Right lobe of liver (tissue), 6 donors: Measurements from ENCODE around the gene NDFIP2. TPM values are rescaled to one million over a fixed set of nuclear protein-coding genes. Genes with fewer than 3 reads are reported as not detected.

Experiments
- ATAC-seq, 4 donors: fragments of 200-7000 bp; cut with Tn5 transposase; one replicate each; pipeline ENCODE4 v1.9.1; 2020; ENCODE audit warnings: mild to moderate bottlenecking in 4 of 4, moderate library complexity in 4 of 4
- DNase-seq, 3 donors: peaks; one replicate each; pipeline ENCODE4 v3.0.0-alpha.2; 2020
- H3K27ac ChIP-seq, 3 donors: fragments of 200-600 bp; one replicate each; pipeline ENCODE4 v1.8.0; 2022
- H3K27me3 ChIP-seq, 2 donors: fragments of 200-600 bp; one replicate each; pipeline ENCODE4 v1.8.0; 2022
- H3K36me3 ChIP-seq, 4 donors: fragments of 200-600 bp; sonication (generic) in 1 of 4; one replicate each; pipeline versions ENCODE4 v1.5.1 to v1.8.0; 2017 to 2022; ENCODE audit warnings: control low read depth in 1 of 4
- H3K4me1 ChIP-seq, 4 donors: fragments of 200-600 bp; sonication (generic) in 1 of 4; one replicate each; pipeline versions ENCODE4 v1.5.1 to v1.8.0; 2017 to 2022; ENCODE audit warnings: control low read depth in 1 of 4
- H3K4me3 ChIP-seq, 3 donors: fragments of 200-600 bp; one replicate each; pipeline ENCODE4 v1.8.0; 2022
- H3K9me3 ChIP-seq, 4 donors: fragments of 200-600 bp; sonication (generic) in 1 of 4; one replicate each; pipeline versions ENCODE4 v1.5.1 to v1.8.0; 2017 to 2022; ENCODE audit warnings: control low read depth in 1 of 4
- CTCF ChIP-seq, 4 donors: fragments of 200-600 bp in 3 of 4; fragments of 450-650 bp in 1 of 4; IDR thresholded peaks; one replicate each; pipeline versions ENCODE4 v1.5.1 to v1.8.0; 2016 to 2022; ENCODE audit warnings: antibody characterized with exemption in 4 of 4, mild to moderate bottlenecking in 2 of 4
- POLR2A ChIP-seq: fragments of 450-650 bp; IDR thresholded peaks from one replicate; pipeline ENCODE4 v1.6.1; 2017; ENCODE audit warnings: antibody characterized with exemption, mild to moderate bottlenecking
- WGBS: methylation state at CpG from one replicate; pipeline ENCODE4 v1.1.6; 2018; ENCODE audit warnings: low coverage, low lambda C conversion rate; ENCODE audit not compliant: insufficient coverage; ENCODE audit errors: missing lambda C conversion rate; 5-methylcytosine and 5-hydroxymethylcytosine counted together
- intact Hi-C, 2 donors: fragments of 100-400 bp; cut with DNase I; formaldehyde crosslinking; loops; one replicate each; pipeline versions ENCODE4 v1.11.2 to v1.14.1; 2022
- total RNA-seq, 6 experiments: library from RNA; depleted of rRNA in 2 of 6; stranded (reverse); fragments of >200 nt in 2 of 6; fragmentation: NEBNext Ultra II Directional in 3 of 6; extraction: Animal tissue kit (Norgen Biotek cat#: 25700) in 3 of 6; gene quantifications; one replicate each; pipeline versions ENCODE4 v1.1.0 to v1.2.4, GENCODE V29; 2016 to 2023
- donor health status: DM: no; HTN: yes; CAD: no.
- donor health status: DM: no; HTN: no; CAD: no.
- donor health status: DM: no; HTN: no; CAD: no.
- donor health status: DM: no; HTN: yes; CAD: no.
- donor health status: DM: no; HTN: yes; CAD: no.

The NDFIP2 gene
- total RNA-seq, 6 experiments from 2014 or later, result 20.3 to 32.7 (median 27.5) TPM

DNA sequence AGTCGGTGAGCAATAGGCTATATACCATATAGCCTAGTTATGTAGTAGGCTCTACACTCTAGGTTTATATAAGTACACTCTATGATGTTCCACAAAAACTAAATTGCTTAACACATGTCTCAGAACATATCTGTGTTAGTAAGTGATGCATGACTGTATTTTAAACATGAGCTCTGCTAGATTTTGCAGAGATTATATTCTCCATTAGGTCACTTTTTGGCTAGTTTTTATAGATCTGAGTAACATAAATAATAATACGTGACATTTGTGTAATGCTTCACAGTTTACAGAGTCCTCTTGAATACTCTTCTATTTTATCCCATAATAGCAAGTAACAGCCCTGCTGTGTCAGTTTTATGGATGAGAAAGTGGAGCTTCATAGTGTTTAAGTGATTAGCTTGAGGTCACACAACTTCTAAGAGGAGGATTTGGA, 47.8 kb downstream of the NDFIP2 start:
- DNase-seq, result no peak
- Histone ChIP-seq H3K27me3 (no peaks in the 10 kb centered on the region), H3K36me3 (peaks cover 0 to under 1% (median 0%) of the 10 kb centered on the region in 4 donors), H3K4me3 (no peak overlapping the region), H3K9me3 (no peaks in the 10 kb centered on the region), H3K27ac (no peak overlapping the region), H3K4me1 (peaks cover 0 to 8% (median 0%) of the 10 kb centered on the region in 4 donors)
- intact Hi-C loops, result no loop called here
- ATAC-seq, result no peak
- 89% methylated on average over 2 of the region's 2 CpGs for WGBS
- no peak for TF ChIP-seq CTCF (IDR thresholded peaks at IDR 0.05)

DNA sequence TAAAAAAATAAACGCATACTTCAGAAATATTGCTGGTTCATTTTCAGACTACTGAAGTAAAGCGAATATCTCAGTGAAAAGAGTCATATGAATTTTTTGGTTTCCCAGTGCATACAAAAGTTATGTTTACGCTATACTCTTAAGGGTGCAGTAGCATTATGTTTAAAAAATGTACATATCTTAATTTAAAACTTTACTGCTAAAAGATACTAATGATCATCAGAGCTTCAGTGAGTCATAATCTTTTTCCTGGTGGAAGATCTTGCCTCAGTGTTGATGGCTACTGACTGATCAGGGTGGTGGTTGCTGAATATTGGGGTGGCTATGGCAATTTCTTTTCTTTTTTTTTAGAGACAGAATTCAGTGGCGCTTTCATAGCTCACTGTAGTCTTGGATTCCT, 48.9 kb downstream of the NDFIP2 start:
- H3K27ac ChIP-seq, result no peak overlapping the region
- DNase-seq (no peak), ATAC-seq (no peak)
- no peaks in the 10 kb centered on the region for H3K36me3 ChIP-seq
- no peaks in the 10 kb centered on the region for H3K27me3 ChIP-seq
- no peaks in the 10 kb centered on the region for H3K9me3 ChIP-seq
- WGBS, result 89% methylated on average over 4 of the region's 4 CpGs
- H3K4me1 ChIP-seq, result no peaks in the 10 kb centered on the region
- H3K4me3 ChIP-seq, result no peak overlapping the region
- intact Hi-C loops, result loop anchor here (10.0 kb wide), 2 partner anchors 95 to 115 kb away; no protein-coding TSS in a partner anchor
- TF ChIP-seq CTCF (IDR thresholded peaks at IDR 0.05) (no peak), POLR2A (no peak)

DNA sequence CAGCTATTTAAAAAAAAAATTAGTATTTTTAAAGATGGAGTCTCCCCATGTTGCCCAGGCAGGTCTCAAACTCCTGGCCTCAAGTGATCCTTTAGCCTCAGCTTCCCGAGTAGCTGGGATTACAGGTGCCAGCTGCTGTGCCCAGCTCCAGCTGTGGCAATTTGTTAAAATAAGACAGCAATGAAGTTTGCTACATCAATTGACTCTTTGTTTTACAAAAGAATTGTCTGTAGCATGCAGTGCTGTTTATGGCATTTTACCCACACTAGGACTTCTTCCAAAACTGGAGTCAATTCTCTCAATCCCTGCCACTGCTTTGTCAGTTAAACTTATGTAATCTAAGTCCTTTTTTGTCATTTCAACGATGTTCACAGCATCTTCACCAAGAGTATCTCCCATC, 49.3 kb downstream of the NDFIP2 start:
- ATAC-seq (no peak), DNase-seq (no peak)
- Histone ChIP-seq H3K27me3 (no peaks in the 10 kb centered on the region), H3K4me3 (no peak overlapping the region), H3K9me3 (no peaks in the 10 kb centered on the region), H3K27ac (no peak overlapping the region), H3K36me3 (no peaks in the 10 kb centered on the region), H3K4me1 (no peaks in the 10 kb centered on the region)
- 94% methylated on average over 2 of the region's 2 CpGs for WGBS
- no peak for TF ChIP-seq CTCF (IDR thresholded peaks at IDR 0.05)
- TF ChIP-seq POLR2A, result no peak
- intact Hi-C loops, result loop anchor here (10.0 kb wide), 2 partner anchors 95 to 115 kb away; no protein-coding TSS in a partner anchor

DNA sequence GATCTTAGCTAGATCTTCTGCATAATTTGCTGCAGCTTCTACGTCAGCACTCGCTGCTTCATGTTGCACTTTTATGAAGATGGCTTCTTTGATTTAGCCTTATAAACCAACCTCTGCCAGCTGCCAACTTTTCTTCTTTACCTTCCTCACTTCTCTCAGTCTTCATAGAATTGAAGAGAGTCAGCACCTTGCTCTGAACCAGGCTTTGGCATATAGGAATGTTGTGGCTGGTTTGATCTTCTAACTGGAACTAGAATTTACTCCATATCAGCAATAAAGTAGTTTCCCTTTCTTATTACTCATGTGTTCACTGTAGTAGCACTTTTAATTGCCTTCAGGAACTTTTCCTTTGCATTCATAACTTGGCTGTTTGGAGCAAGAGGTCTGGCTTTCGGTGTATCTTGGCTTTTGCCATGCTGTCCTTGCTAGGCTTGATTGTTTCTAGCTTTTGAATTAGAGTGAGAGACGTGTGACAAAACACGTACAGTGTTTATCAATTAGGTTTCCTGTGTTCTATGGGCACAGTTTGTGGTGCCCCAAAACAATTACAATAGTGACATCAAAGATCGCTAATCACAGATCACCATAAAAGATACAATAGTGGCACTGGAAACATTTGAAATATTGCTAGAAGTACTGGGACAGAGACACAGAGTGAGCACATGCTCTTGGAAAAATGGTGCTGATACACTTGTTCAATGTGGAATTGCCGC, 50.7 kb downstream of the NDFIP2 start:
- Histone ChIP-seq H3K4me1 (no peaks in the 10 kb centered on the region), H3K27ac (no peak overlapping the region), H3K36me3 (no peaks in the 10 kb centered on the region), H3K4me3 (no peak overlapping the region), H3K27me3 (no peaks in the 10 kb centered on the region), H3K9me3 (no peaks in the 10 kb centered on the region)
- 83% methylated on average over 7 of the region's 7 CpGs for WGBS
- TF ChIP-seq CTCF (IDR thresholded peaks at IDR 0.05), result no peak
- TF ChIP-seq POLR2A, result no peak
- DNase-seq (no peak), ATAC-seq (no peak)
- intact Hi-C loops, result loop anchor here (10.0 kb wide), 2 partner anchors 97 to 117 kb away; no protein-coding TSS in a partner anchor
